GM12878 (cell line): ENCODE data around the gene ELP2. TPM values are rescaled to one million over a fixed set of nuclear protein-coding genes. Genes with fewer than 3 reads are reported as not detected.

ENCODE experiments used
- BACH1 ChIP-seq: fragments of 450-650 bp; IDR thresholded peaks from 2 replicates; pipeline ENCODE4 v1.6.1; 2017; ENCODE audit warnings: mild to moderate bottlenecking, borderline replicate concordance
- BCL11A ChIP-seq: IDR thresholded peaks from 2 replicates; pipeline ENCODE4 v1.6.1; 2011; ENCODE audit warnings: low read depth, low read length
- BRCA1 ChIP-seq: IDR thresholded peaks from 2 replicates; pipeline ENCODE4 v1.6.1; 2011; ENCODE audit warnings: low read depth, low read length, improper control_type of control experiment
- CHD2 ChIP-seq: IDR thresholded peaks from 2 replicates; pipeline ENCODE4 v1.6.1; 2011; ENCODE audit warnings: low read depth, low read length, improper control_type of control experiment, borderline replicate concordance
- CHD4 ChIP-seq: fragments of 200-600 bp; sonication (generic); IDR thresholded peaks from 2 replicates; pipeline ENCODE4 v1.6.1; 2016; ENCODE audit warnings: mild to moderate bottlenecking
- DPF2 ChIP-seq: fragments of 450-650 bp; IDR thresholded peaks from 2 replicates; pipeline ENCODE4 v1.6.1; 2017; ENCODE audit warnings: mild to moderate bottlenecking
- EGR1 ChIP-seq, 2 experiments: IDR thresholded peaks; 1 replicate in 1 of 2; 2 replicates in 1 of 2; pipeline ENCODE4 v1.6.1; 2011 to 2012; ENCODE audit warnings: low read depth in 2 of 2, low read length in 2 of 2, borderline replicate concordance in 1 of 2, mild to moderate bottlenecking in 1 of 2, moderate library complexity in 1 of 2
- IKZF2 ChIP-seq, 2 experiments: fragments of 450-650 bp; IDR thresholded peaks; 2 replicates each; pipeline ENCODE4 v1.6.1; 2017; ENCODE audit warnings: mild to moderate bottlenecking in 2 of 2, moderate library complexity in 2 of 2
- IRF4 ChIP-seq: IDR thresholded peaks from 2 replicates; pipeline ENCODE4 v1.6.1; 2011; ENCODE audit warnings: low read depth, low read length
- MXI1 ChIP-seq: fragments of 150-350 bp; IDR thresholded peaks from 2 replicates; pipeline ENCODE4 v1.6.1; 2011; ENCODE audit warnings: low read depth, mild to moderate bottlenecking, inconsistent platforms, low read length, improper control_type of control experiment
- NFYA ChIP-seq: IDR thresholded peaks from 2 replicates; pipeline ENCODE4 v1.6.1; 2011; ENCODE audit warnings: low read depth, mild to moderate bottlenecking, low read length, improper control_type of control experiment, borderline replicate concordance
- PAX5 ChIP-seq: IDR thresholded peaks from 2 replicates; pipeline ENCODE4 v1.6.1; 2011; ENCODE audit warnings: low read depth, low read length, borderline replicate concordance
- PAX8 ChIP-seq: fragments of 450-650 bp; IDR thresholded peaks from 2 replicates; pipeline ENCODE4 v1.6.1; 2017; ENCODE audit warnings: mild to moderate bottlenecking, moderate library complexity
- RB1 ChIP-seq: fragments of 450-650 bp; formaldehyde crosslinking; IDR thresholded peaks from 2 replicates; pipeline ENCODE4 v1.6.1; 2017; ENCODE audit warnings: mild to moderate bottlenecking, borderline replicate concordance
- RBBP5 ChIP-seq: fragments of 200-600 bp; sonication (generic); conservative IDR thresholded peaks from 2 replicates; pipeline ENCODE4 v1.6.1; 2016
- SIN3A ChIP-seq: IDR thresholded peaks from 2 replicates; pipeline ENCODE4 v1.6.1; 2012; ENCODE audit warnings: low read depth, low read length, improper control_type of control experiment
- TBL1XR1 ChIP-seq: IDR thresholded peaks from 2 replicates; pipeline ENCODE4 v1.6.1; 2012; ENCODE audit warnings: low read depth, low read length, improper control_type of control experiment
- TCF3 ChIP-seq: IDR thresholded peaks from 2 replicates; pipeline ENCODE4 v1.6.1; 2012; ENCODE audit warnings: low read depth, mild to moderate bottlenecking, low read length, borderline replicate concordance; ENCODE audit not compliant: insufficient read depth
- TCF7 ChIP-seq: IDR thresholded peaks from 2 replicates; pipeline ENCODE4 v1.6.1; 2014; ENCODE audit warnings: antibody characterized with exemption, borderline replicate concordance
- ZSCAN29 ChIP-seq: fragments of 450-650 bp; IDR thresholded peaks from 2 replicates; pipeline ENCODE4 v1.6.1; 2017; ENCODE audit warnings: mild to moderate bottlenecking, moderate library complexity
- polyA plus RNA-seq, 11 experiments: library from polyadenylated mRNA; depleted of rRNA in 4 of 11; unstranded in 6 of 11; stranded (reverse) in 5 of 11; fragments of >200 nt; fragmentation: Nextera tagmentation in 4 of 11; fragmentation: Illumina TruSeq in 1 of 11; extraction: Ambion mirVana in 4 of 11; extraction: Trizol in 1 of 11; gene quantifications; 1 replicate in 1 of 11; 2 replicates in 10 of 11; pipeline versions ENCODE4 v1.2.1 to v1.2.3, GENCODE V29; 2011 to 2016; ENCODE audit warnings: inconsistent platforms in 2 of 11, missing spikeins in 2 of 11, low read depth in 1 of 11
- total RNA-seq, 4 experiments: library from RNA; depleted of rRNA in 3 of 4; stranded (reverse); fragments of >200 nt in 3 of 4; fragmentation: Illumina TruSeq in 1 of 4; extraction: Trizol in 1 of 4; gene quantifications; 2 replicates each; pipeline versions ENCODE4 v1.2.1 to v1.2.3, GENCODE V29; 2013 to 2021
- TF ChIP-seq, protein P1 (sequence below): IDR thresholded peaks from 2 replicates; pipeline ENCODE4 v1.6.1; 2011; ENCODE audit warnings: borderline replicate concordance, low read depth, mild to moderate bottlenecking, moderate library complexity, mixed read lengths, low read length; ENCODE audit not compliant: insufficient read depth; ENCODE audit errors: extremely low read length
- TF ChIP-seq, protein P2 (sequence below): IDR thresholded peaks from 2 replicates; pipeline ENCODE4 v1.6.1; 2011; ENCODE audit warnings: borderline replicate concordance, low read depth, mild to moderate bottlenecking, moderate library complexity, low read length; ENCODE audit not compliant: insufficient read depth, poor library complexity, severe bottlenecking
- TF ChIP-seq, protein P3 (sequence below): fragments of 450-650 bp; IDR thresholded peaks from 2 replicates; pipeline ENCODE4 v1.6.1; 2018; ENCODE audit warnings: borderline replicate concordance, mild to moderate bottlenecking; ENCODE audit not compliant: partially characterized antibody
- TF ChIP-seq, protein P4 (sequence below): IDR thresholded peaks from 2 replicates; pipeline ENCODE4 v1.6.1; 2012; ENCODE audit warnings: low read depth, low read length, improper control_type of control experiment
- TF ChIP-seq, protein P5 (sequence below): IDR thresholded peaks from 2 replicates; pipeline ENCODE4 v1.6.1; 2011; ENCODE audit warnings: low read depth, low read length, improper control_type of control experiment, borderline replicate concordance

The ELP2 gene
- total and polyA plus RNA-seq, 10 of the 15 experiments (the other 5 are each of a cell fraction or from before 2014, with no cell fraction given), result 56.9 to 134 (median 88.5) TPM

DNA sequence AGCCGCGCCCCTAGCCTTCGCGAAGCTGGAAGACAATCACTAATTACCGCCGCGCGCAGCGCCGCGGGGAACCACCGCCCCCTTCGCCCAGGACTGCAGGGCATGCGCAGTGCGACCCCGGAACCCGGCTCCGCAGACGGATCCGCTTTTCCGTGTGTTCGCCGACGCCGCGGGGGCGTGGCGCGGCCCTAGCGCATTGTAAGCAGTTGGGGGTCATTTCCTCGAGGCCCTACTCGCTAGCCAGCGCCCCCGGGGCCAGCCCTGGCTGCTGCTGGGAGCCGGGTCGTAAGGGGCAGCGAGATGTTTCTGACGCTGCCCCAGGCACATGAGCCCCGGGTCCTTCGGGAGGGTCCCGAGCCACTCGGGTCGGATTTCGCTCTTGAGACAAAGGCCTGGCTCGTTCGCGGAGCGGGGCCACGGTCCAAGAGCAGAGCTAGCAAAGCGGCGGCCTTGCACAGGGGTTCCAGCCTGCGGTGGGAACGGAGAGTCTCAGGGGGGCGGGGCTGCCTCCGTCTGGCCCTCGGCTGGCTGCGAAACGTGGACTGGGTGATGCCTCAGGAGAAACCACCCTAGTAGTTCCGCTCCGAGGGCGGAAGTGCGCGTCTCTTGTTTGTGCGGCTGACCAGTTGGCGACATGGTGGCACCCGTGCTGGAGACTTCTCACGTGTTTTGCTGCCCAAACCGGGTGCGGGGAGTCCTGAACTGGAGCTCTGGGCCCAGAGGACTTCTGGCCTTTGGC lies at the start of gene ELP2, which contains the start of gene SLC39A6 (continued):
- TF ChIP-seq, protein P1, sequence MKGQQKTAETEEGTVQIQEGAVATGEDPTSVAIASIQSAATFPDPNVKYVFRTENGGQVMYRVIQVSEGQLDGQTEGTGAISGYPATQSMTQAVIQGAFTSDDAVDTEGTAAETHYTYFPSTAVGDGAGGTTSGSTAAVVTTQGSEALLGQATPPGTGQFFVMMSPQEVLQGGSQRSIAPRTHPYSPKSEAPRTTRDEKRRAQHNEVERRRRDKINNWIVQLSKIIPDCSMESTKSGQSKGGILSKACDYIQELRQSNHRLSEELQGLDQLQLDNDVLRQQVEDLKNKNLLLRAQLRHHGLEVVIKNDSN, result no peak
- TF ChIP-seq BRCA1 (no peak), IKZF2 (IDR thresholded peaks at IDR 0.05) (peak in 1 of 2 experiments; percentile 27; a peak in 1 of 4 replicates), RBBP5 (0 out of 2 replicates have a peak, but pooled peaks have one; percentile 76), CHD2 (no peak; the same call in 1 of the 2 replicates), NFYA (no peak), EGR1 (IDR thresholded peaks at IDR 0.05; ENCODE audit: borderline replicate concordance in 1 of 2, low read depth in 2 of 2, low read length in 2 of 2) (peak; percentile 37 to 93), TCF3 (peak; percentile 39; the same call in 1 of the 2 replicates), BCL11A (no peak), MXI1 (peak; percentile 99), BACH1 (no peak), PAX8 (no peak), PAX5 (peak; percentile 36; the same call in 1 of the 2 replicates), TBL1XR1 (no peak), SIN3A (peak; percentile 84; the same call in 1 of the 2 replicates), ZSCAN29 (peak; percentile 89), CHD4 (no peak), IRF4 (0 out of 2 replicates have a peak, but pooled peaks have one; percentile 20), DPF2 (peak; percentile 88), RB1 (peak; percentile 16; the same call in 1 of the 2 replicates), TCF7 (no peak)
- TF ChIP-seq, protein P2, sequence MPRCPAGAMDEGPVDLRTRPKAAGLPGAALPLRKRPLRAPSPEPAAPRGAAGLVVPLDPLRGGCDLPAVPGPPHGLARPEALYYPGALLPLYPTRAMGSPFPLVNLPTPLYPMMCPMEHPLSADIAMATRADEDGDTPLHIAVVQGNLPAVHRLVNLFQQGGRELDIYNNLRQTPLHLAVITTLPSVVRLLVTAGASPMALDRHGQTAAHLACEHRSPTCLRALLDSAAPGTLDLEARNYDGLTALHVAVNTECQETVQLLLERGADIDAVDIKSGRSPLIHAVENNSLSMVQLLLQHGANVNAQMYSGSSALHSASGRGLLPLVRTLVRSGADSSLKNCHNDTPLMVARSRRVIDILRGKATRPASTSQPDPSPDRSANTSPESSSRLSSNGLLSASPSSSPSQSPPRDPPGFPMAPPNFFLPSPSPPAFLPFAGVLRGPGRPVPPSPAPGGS, result peak; percentile 17
- TF ChIP-seq, protein P3, sequence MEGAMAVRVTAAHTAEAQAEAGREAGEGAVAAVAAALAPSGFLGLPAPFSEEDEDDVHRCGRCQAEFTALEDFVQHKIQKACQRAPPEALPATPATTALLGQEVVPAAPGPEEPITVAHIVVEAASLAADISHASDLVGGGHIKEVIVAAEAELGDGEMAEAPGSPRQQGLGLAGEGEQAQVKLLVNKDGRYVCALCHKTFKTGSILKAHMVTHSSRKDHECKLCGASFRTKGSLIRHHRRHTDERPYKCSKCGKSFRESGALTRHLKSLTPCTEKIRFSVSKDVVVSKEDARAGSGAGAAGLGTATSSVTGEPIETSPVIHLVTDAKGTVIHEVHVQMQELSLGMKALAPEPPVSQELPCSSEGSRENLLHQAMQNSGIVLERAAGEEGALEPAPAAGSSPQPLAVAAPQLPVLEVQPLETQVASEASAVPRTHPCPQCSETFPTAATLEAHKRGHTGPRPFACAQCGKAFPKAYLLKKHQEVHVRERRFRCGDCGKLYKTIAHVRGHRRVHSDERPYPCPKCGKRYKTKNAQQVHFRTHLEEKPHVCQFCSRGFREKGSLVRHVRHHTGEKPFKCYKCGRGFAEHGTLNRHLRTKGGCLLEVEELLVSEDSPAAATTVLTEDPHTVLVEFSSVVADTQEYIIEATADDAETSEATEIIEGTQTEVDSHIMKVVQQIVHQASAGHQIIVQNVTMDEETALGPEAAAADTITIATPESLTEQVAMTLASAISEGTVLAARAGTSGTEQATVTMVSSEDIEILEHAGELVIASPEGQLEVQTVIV, result peak; percentile 55
- TF ChIP-seq, protein P4, sequence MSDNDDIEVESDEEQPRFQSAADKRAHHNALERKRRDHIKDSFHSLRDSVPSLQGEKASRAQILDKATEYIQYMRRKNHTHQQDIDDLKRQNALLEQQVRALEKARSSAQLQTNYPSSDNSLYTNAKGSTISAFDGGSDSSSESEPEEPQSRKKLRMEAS, result peak; percentile 89; the same call in 1 of the 2 replicates
- TF ChIP-seq, protein P5, sequence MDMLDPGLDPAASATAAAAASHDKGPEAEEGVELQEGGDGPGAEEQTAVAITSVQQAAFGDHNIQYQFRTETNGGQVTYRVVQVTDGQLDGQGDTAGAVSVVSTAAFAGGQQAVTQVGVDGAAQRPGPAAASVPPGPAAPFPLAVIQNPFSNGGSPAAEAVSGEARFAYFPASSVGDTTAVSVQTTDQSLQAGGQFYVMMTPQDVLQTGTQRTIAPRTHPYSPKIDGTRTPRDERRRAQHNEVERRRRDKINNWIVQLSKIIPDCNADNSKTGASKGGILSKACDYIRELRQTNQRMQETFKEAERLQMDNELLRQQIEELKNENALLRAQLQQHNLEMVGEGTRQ, result no peak
